HG03064 (cell line): Measurements from ENCODE around the gene ITGAE.

Source experiments
- ATAC-seq: cut with Tn5 transposase; IDR thresholded peaks from one replicate; pipeline ENCODE4 v1.9.1; 2021; ENCODE audit warnings: low read depth; ENCODE audit not compliant: unreplicated experiment

The ITGAE gene

DNA sequence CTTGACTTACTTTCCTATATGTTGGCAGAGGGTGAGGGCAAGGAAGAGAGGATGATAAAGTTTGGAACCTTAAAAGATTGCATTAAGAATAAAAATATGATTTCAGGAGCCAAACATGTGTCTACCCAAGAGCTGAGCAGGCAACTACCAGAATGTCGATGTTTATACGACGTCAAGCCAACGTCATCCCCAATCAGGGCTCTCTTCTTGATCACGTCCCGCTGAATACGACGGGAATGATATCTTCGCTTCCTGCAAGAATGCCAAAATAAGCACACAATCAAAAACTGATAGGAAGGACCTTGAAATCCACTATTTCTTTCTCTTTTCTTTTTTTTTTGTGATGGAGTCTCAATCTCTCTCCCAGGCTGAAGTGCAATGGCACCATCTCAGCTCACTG is 20.1 kb upstream of the ITGAE start:
- ATAC-seq, result no peak

DNA sequence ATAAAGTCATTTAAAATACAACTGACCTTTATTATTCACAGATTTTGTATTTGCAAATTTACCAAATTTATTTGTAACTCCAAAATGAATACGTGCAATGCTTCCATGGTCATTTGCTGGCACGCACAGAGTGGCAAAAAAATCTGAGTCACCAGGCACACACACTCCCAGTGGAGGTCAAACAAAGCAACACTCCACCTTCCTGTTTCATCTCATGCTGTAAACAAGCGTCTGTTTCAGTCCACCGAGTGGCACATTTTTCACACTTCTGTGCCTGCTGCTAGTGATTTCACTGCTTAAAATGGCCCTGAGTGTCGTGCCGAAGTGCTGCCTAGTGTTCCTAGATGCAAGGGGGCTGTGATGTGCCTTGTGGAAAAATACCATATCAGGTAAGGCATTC is 17.8 kb upstream of the ITGAE start:
- ATAC-seq, result no peak

DNA sequence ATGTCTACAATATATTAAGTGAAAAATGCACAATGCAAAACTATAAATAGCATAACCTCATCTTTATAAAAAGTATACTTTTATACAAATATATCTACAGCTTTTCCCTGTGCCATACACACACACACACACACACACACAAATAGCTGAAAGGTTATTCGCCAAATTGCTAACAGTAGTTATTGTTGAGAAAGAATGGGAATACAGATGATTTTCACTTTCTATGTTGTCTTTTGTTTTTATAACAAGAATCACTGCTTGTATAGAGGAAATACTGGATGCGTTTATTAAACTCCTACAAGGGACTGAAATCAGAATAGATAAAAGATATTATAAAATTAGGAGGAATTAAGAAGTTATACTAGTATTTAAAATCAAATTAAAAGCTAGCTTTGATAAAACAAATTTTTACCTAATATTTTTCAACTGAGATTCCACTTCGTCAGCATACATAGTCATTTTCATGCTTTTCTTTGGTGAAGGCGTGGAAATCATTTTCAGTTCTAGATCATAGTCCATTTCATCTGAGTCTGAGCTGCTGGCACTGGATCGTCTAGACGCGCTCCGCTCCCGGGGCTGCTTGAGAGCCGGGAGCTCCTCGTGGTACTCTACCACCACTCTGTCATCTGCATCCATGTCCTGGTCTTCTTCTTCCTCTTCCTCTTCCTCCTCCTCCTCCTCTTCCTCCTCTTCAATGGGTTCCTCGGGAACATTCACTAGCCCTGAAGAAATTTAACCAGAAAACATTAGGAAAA is 17.0 kb upstream of the ITGAE start:
- no peak for ATAC-seq

DNA sequence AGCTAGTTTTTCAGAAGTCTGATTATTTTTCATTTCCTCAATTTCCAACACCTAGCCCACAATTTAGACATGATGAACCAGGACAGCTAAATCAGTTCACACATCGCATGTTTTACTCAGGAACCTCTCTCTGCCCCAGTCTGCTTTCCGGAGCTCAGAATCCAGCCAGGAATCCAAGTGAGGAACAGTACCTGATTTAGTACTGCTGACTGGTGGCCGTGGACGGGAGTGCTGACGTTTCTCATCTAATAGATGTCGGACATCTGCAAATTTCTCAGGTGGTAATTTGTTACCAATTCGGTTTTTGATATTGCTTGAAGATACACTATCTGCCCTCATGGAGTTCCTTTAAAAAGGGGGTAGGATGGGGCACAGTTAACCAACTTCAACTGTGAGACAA is 14.9 kb upstream of the ITGAE start:
- ATAC-seq, result no peak

DNA sequence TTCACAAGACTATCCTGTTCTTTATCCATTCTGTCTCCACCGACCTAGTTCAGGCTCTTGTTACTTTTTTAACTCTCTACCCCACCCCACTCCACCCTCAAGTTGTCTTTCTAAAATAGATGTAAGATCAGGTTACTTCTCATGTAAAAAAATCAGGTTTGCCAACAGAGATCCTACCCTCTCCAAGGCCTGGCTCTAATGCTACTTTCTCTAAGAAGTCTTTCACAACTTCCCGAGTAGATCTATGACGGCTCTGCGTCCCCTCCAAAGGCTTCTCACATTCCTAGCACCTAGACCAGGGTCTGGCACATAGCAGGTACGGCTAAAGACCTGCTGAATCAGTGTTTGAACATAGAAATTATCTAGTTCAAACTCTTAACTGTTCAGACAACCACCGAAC is 14.1 kb upstream of the ITGAE start:
- ATAC-seq, result no peak

DNA sequence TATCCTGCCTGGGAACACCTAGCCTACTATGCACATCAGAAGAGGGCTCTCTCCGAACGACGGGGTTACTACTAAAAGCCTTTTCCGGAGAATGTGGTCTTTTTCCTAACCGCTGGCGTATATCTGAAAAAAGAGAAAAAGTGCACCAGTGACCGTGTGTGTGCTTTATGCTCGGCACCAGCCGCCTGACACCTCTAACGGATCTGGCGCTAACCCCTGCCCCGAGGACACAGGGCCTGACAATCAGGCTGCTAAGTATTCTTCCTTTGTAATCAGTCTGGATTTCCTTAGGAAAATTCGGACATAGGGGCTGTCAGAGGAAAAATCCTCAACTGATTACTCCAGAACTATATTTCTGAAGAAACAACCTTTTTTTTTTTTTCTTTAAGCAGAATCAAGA is 13.4 kb upstream of the ITGAE start:
- no peak for ATAC-seq

DNA sequence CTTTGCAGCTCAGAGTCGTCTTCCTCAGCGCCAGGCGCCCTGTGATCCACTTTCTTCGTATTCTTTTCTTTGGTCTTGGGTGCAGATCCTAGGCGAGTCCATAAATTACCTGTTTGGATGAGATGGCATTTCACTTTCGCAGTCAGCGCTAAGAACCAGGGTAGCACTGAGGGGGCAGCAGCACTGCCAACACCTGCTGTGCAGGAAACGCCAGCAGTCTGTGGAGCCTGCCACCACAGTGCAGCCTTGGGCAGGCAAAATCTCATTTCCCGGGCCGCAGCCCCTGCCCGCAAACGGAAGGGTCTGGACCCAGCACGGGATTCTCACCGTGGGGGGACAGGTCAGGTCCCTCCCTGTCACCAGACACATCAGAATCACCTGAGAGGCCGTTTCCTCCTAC is 12.2 kb upstream of the ITGAE start:
- no peak for ATAC-seq

DNA sequence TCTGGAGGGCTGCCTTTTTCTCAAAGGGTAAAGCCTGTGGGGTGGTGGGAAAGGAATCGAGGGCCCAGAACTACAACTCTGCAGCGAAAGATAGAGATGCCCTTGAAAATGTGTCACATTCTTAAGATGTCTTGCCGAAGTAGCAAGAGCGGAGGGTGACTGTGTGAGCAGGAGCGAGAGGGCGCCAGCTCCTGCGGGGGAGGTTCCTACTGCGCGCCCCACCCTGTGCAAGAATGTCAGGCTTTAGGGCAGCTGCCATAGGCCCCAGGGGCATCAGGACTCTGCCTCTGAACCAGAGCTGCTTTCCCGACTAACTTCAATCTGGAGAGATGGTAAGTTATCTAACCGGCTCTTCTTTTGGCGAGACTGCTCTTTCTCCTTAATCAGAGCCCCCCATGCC is 11.8 kb upstream of the ITGAE start:
- no peak for ATAC-seq

DNA sequence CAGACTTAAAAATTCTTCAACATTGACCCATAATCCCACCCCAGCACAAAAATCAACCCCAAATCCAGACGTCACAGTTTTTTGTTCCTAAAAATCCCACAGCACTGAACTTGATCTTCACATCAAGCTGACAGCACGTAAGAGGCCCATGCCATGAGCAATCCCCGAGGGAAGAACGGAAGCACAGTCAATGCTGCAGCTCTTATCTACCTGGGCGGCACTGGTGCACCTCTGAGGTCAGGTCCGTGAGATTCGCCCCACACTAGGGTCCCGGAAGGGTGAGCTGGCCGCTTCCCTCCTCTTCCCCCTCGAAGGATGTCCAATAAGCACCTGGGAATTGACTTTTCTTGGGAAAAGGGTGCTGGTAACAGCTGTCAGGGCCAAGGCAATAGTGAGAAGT is 11.3 kb upstream of the ITGAE start:
- ATAC-seq, result no peak

DNA sequence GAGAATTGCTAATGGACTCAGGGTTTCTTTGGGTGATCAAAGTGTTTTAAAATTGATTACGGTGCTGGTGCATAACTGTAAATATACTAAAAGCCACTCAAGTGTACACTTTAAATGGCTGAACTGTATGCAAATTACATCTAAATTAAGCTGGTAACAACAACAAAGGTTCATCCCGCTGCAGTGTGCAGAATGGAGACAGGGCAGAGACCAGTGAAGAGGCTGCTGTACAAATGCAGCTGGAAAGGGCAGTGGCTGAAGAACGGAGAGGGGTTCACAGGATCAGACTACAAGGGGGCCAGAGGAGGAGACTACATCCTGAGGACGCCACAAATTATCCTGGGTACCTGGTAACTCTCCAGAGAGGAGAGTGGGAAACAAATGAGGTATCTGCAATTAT is 9.0 kb upstream of the ITGAE start:
- ATAC-seq, result no peak

DNA sequence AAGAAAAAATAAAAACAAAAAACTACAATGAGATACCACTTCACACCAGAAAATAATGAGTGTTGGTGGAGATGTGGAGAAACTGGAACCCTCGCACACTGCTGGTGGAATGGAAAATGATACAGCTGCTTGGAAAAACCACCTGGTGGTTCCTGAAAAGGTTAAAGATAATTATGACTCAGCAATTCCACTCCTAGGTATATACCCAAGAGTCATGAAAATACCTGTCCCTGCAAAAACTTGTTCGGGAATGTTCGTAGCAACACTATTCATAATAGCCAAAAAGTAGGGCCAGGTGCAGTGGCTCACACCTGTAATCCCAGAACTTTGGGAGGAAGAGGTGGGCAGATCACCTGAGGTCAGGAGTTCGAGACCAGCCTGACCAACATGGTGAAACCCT is 8.1 kb upstream of the ITGAE start:
- no peak for ATAC-seq

DNA sequence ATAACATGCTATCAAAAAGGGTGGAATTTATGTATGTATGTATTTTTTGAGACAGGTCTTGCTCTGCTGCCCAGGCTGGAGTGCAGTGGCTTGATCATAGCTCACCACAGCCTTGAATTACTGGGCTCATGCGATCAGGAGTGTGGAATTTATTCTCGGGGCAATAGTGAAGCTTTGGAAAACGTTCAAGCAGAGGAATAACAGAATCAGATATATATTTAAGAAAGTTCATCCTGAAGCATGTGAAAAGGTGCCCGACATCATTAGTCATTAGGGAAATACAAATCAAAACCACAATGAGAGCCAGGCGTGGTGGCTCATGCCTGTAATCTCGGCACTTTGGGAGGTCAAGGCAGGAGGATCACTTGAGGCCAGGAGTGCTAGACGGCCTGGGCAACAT is 7.7 kb upstream of the ITGAE start:
- ATAC-seq, result no peak

DNA sequence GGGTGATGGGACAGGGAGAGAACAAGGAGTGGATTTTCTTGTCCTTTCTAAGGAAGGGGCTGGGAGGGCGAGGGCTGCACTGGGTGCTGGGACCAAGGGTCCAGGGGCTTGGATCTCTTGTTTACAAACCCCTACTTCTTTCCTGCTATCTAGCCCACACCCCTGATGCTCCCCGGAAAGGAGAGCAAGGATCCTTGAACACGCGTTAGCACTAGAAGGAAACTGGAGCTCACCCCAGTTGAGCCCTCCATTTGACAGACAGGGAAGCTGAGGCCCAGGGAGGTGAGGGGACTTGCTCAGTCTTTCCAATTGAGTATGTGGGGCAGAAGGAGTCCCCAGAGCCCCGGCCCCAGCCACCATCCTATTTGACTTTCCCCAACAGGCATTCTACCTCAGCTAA is 4.6 kb upstream of the ITGAE start:
- no peak for ATAC-seq

DNA sequence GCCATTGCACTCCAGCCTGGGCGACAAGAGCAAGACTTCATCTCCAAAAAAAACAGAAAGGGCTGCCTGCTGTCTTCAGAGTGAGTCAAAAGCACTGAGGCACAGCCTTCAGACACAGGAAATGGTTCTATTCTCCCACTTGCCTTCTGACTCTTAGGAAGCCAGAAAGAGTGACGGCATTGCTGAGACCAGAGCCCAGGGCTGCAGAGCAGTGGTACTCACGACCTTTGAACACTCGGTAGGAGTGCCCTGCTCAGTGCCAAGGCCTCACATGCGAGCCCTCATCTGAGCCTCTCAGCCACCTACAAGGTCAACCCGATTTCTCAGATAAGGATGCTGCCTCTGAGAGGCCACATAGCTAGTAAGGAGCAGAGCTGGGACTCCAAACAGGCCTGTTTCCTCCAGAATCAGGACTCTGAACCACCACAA is 3.5 kb upstream of the ITGAE start:
- ATAC-seq, result peak; percentile 64

DNA sequence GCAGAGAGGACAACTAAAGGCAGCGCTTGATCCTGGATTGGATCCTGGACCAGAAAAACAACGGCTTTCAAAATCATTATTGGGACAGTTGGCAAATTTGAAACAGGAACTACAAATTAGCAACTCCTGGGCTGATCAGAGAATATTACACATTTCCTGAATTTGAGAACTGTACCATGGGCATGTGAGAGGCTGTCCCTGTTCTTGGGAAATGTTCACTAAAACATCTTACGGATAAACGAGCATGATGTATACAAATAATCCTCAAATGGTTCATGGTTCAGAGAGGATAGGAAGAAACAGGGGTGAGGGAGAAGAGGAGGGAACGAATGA is 2.3 kb upstream of the ITGAE start:
- ATAC-seq, result no peak

DNA sequence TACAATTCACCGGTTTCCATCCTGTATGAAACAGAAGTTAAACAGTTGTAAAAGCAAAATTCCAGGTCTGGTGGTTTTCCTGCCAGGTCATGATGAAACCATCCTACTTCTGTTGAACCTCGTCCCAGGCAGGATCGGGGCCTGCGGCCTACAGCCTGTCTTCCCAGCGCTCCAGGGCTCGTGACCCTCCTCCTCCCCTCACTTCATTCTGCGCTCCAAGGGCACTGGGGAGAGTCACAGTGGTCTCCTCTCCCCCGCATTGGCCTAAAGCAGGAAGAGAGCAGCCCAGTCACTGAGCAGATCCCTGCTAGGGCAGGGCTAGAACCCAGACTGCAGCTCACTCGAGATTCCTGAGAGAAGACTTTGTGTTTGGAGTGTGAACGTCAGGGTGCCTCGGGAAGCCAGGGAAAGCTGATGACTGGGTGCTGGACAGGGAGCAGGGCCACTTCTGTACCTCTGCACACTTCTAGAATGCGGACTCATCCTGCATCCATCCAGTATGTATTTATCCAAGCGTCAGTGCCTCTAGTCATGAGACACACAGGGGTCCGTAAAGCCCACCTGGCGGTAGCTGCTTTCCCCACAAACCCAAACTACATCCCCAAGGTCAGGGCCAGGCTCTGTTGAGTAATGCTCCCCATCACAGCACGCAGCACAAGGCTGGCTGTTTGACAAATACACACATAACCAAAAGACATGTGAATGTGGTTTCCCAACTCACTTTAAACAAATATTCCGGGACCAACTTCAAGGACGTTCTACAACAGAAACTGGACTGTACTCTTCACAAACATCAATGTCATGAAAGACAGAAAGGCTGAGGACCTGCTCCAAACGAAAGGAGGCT is 1.7 kb upstream of the ITGAE start:
- ATAC-seq, result no peak

DNA sequence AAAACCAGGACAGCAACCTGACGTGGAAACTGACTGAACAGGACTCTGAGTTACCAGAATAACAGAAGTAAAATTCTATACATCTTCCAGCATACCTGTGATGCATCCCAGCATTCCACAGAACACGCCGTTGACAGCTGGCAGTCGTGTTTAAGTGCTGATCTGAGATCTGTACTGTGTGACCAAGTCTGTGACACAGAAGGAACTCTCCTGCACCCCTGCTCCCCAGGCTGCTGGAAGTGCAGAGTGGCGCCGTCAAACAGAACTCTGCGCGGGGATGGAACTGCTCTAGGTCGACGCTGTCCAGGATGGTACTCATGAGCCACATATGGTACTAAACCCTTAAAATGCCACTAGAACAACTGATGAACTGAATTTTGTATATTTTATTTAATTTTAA is 804 bp upstream of the ITGAE start:
- no peak for ATAC-seq

DNA sequence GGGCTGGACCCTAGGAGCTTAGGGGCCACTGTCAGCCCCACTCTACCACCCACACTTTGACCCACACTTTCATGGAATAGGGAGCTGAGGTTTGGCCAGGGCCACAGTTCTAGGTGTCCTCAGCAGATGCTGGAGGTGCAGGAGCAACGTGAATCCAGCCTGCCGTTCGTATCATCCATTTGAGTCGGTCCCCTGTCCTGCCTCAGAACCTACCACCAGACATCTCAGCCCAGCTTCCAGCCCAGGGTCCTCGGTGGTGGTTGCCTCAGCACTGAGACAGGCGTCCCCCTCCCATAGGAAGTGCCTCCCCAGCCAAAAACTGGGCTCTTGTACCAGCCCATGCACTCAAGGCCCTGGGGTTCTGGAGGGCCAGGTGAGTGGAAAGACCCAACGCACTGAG is 359 bp upstream of the ITGAE start:
- ATAC-seq, result no peak

DNA sequence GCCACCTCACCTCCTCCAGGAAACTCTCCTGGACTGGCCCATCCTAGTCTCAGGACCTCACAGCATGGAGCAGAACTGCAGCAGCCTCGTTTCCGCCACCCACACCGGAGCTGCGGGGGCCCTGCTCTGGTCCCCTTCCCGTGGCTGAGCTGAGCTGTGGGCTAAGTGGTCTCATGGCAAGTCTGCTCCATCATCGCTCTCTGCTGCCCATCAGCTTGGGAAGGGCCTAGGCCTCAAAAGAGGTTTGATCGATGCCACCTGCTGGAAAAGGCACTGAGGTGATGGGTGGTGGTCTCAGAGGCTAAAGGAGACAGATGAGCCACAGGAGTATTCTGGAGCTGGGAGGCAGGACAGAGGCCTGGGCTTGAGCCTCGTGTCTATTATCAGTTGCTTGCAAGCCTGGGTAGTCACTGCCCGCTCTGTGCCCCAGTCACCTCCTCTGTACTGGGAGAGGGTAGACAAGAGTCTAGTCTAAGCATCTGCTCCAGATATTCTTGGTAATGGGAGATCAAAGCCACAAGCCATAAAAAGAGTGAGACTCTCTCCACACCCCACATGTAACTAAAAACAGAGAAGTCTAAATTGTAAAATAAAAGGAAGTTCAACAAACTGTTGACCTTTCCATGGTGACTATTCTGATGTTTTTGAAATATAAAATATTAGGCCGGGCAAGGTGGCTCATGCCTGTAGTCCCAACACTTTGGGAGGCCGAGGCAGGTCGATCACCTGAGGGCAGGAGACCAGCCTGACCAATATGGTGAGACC is 1.6 kb downstream of the ITGAE start:
- ATAC-seq, result no peak

DNA sequence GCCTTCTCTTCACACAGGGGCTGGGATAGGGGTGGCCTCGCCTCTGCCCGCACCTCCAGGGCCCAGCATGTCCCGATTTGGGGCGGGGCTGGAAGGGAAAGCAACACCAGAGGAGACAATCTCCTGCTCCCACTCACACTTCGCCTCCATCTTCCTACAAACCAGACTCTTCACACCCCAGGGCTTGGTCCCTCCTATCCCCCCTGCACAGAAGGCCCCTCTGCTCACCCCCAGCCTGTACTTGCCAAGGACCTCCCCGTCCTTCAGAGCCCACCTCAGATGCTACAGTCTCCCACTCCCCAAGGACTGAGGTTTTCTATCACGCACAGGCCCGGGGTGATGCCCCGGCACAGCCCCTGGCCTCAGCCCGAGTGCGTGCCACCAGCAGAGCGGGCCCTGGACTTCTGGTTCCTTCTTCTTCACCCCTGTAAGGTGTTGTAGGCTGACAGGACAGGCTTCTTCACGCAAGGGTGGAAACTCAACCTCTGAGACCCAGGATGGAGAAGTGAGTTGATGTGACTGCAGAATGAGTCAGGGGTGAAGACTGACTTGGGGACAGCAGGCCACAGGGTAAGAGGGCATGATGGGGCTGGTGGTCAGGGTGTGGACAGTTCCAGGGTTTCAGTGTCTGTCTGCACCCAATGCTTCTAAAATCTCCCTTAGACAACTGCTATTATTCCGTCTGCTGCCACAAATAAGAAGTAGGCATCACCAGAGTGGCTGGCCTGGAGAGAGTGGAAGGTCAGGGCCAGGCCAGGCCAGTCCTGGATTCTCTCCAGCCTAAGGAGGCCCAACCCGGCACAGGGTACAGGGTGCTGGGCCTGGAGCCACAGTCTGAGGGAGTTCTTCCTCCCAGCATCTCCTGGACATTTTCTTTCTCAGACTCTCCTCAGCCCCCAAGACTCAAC is 2.5 kb downstream of the ITGAE start:
- no peak for ATAC-seq

DNA sequence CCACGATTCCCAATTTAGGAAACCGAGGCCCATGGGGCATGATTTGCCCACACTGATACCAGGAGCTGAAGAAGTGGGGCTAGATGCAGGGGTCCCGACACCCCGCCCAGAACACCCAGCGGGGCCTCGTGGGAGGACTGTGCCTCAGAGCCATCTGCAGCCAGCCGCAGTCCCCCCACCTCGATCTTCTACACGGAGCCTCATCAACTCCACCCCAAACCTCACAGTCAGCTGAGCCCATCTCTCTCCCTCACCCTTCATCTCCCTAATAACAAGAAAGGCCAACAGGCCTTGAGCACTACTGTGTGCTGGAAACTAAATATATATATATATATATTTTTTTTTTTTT is 4.2 kb downstream of the ITGAE start:
- peak; percentile 20 for ATAC-seq
